GM18499 (cell line): ENCODE measurements around the gene ADAT2.

Experiments
- ATAC-seq: cut with Tn5 transposase; IDR thresholded peaks from one replicate; pipeline ENCODE4 v1.9.1; 2021; ENCODE audit warnings: moderate number of reproducible peaks; ENCODE audit not compliant: insufficient read depth, unreplicated experiment

Gene ADAT2

GRCh38 chr6:143399176-143399575, 51.3 kb downstream of the ADAT2 start:
- ATAC-seq: no peak

GRCh38 chr6:143397227-143398222, 53.0 kb downstream of the ADAT2 start:
- ATAC-seq: no peak

- ATAC-seq: no peak
These were observed 53.8 kb downstream of the ADAT2 start for GRCh38 chr6:143396497-143397226.

GRCh38 chr6:143395699-143396098, 54.8 kb downstream of the ADAT2 start:
- no peak for ATAC-seq

GRCh38 chr6:143394389-143394788, 56.1 kb downstream of the ADAT2 start:
- ATAC-seq: no peak

- ATAC-seq: no peak
These were observed 60.2 kb downstream of the ADAT2 start for GRCh38 chr6:143390278-143390677.

- no peak for ATAC-seq
These were observed 64.9 kb downstream of the ADAT2 start for GRCh38 chr6:143385636-143386035.

GRCh38 chr6:143376861-143377260, 73.6 kb downstream of the ADAT2 start:
- ATAC-seq: no peak

GRCh38 chr6:143376375-143376774, 74.1 kb downstream of the ADAT2 start:
- no peak for ATAC-seq

GRCh38 chr6:143375022-143375585, 75.4 kb downstream of the ADAT2 start:
- no peak for ATAC-seq

- no peak for ATAC-seq
These were observed 76.5 kb downstream of the ADAT2 start for GRCh38 chr6:143374014-143374413.
